HCT116 (cell line): ENCODE results near the gene CCDC177. TPM values are rescaled to one million over a fixed set of nuclear protein-coding genes. Genes with fewer than 3 reads are reported as not detected.

Experiments used
- ATAC-seq: fragments of 200-7000 bp; cut with Tn5 transposase; 2 replicates; pipeline ENCODE4 v1.9.1; 2020; ENCODE audit warnings: mild to moderate bottlenecking, moderate library complexity
- BruUV-seq: library from RNA; stranded (reverse); fragments of 400-500 nt; replicated peaks from 2 replicates; lab custom pipeline; 2021; lab: Mats Ljungman, UMichigan
- CTCF ChIA-PET: fragments of 300-600 bp; sonication (Branson Sonifier 250); formaldehyde crosslinking; loops from one replicate; lab custom pipeline; 2021; ENCODE audit warnings: antibody characterized with exemption; lab: Charles Lee
- POLR2A ChIA-PET: fragments of 300-600, 350-600 bp; sonication (Branson Sonifier 250); formaldehyde crosslinking; loops from one replicate; lab custom pipeline; 2021; ENCODE audit warnings: antibody characterized with exemption; lab: Charles Lee
- RAD21 ChIA-PET, 2 experiments: fragments of 300-600 bp; sonication (Branson Sonifier 250); formaldehyde crosslinking; loops; one replicate each; lab custom pipeline; 2023; ENCODE audit warnings: low total read pairs in 2 of 2; ENCODE audit not compliant: uncharacterized antibody in 2 of 2, unreplicated experiment in 2 of 2, low non-redundant PET in 1 of 2; lab: Charles Lee
- DNase-seq: peaks from one replicate; pipeline ENCODE4 v3.0.0-alpha.2; 2010; ENCODE audit warnings: low read depth, low spot score
- H2AFZ ChIP-seq: fragments of 200-600 bp; shearing (Covaris generic), sonication (generic); 2 replicates; pipeline ENCODE4 v1.6.1; 2017; ENCODE audit warnings: low read depth, mixed run types, mixed read lengths, antibody characterized with exemption, low read length; ENCODE audit not compliant: poor library complexity, severe bottlenecking
- H3K27ac ChIP-seq: 2 replicates; pipeline ENCODE4 v1.5.1; 2012; ENCODE audit warnings: low read depth, low read length
- H3K27me3 ChIP-seq: fragments of 200-600 bp; sonication (generic); 2 replicates; pipeline ENCODE4 v1.6.1; 2016; ENCODE audit warnings: mixed run types, low read length, mixed read lengths; ENCODE audit not compliant: insufficient read depth
- H3K36me3 ChIP-seq, 2 experiments: fragments of 200-500 bp in 1 of 2; fragments of 200-600 bp in 1 of 2; sonication (Bioruptor generic) in 1 of 2; sonication (generic) in 1 of 2; 2 replicates each; pipeline versions ENCODE4 v1.5.1 to v1.6.1; 2014 to 2016; ENCODE audit warnings: low read length in 2 of 2, inconsistent platforms in 1 of 2, mixed read lengths in 1 of 2, mixed run types in 1 of 2; ENCODE audit not compliant: insufficient read depth in 2 of 2, control insufficient read depth in 1 of 2
- H3K4me1 ChIP-seq, 2 experiments: fragments of 200-600 bp in 1 of 2; sonication (generic) in 1 of 2; 2 replicates each; pipeline versions ENCODE4 v1.5.1 to v1.6.1; 2012 to 2017; ENCODE audit warnings: low read length in 2 of 2, inconsistent platforms in 1 of 2, mild to moderate bottlenecking in 1 of 2, mixed read lengths in 1 of 2, mixed run types in 1 of 2, moderate library complexity in 1 of 2; ENCODE audit not compliant: insufficient read depth in 2 of 2, control insufficient read depth in 1 of 2
- H3K4me2 ChIP-seq: fragments of 200-600 bp; sonication (generic); 2 replicates; pipeline ENCODE4 v1.6.1; 2017; ENCODE audit warnings: mixed run types, low read length, mixed read lengths
- H3K4me3 ChIP-seq, 2 experiments: fragments of 200-600 bp in 1 of 2; sonication (generic) in 1 of 2; replicated peaks in 1 of 2; 2 replicates each; pipeline ENCODE4 v1.5.1; 2011 to 2016; ENCODE audit warnings: low read length in 2 of 2, control low read depth in 1 of 2, low read depth in 1 of 2, mild to moderate bottlenecking in 1 of 2, mixed read lengths in 1 of 2, mixed run types in 1 of 2
- H3K79me2 ChIP-seq: fragments of 200-600 bp; sonication (generic); 2 replicates; pipeline ENCODE4 v1.6.1; 2017; ENCODE audit warnings: mild to moderate bottlenecking, mixed run types, low read length, moderate library complexity, mixed read lengths; ENCODE audit not compliant: insufficient read depth
- H3K9ac ChIP-seq: fragments of 200-600 bp; sonication (generic); 2 replicates; pipeline ENCODE4 v1.6.1; 2016; ENCODE audit warnings: low read length, mixed read lengths
- H3K9me2 ChIP-seq: fragments of 200-600 bp; sonication (generic), shearing (Covaris generic); 2 replicates; pipeline ENCODE4 v1.6.1; 2017; ENCODE audit warnings: mixed run types, mild to moderate bottlenecking, moderate library complexity; ENCODE audit not compliant: insufficient read depth
- H3K9me3 ChIP-seq, 2 experiments: fragments of 200-500 bp in 1 of 2; fragments of 200-600 bp in 1 of 2; sonication (Bioruptor generic) in 1 of 2; sonication (generic) in 1 of 2; 2 replicates each; pipeline ENCODE4 v1.6.1; 2014 to 2017; ENCODE audit warnings: low read length in 2 of 2, mixed read lengths in 2 of 2, inconsistent platforms in 1 of 2, low read depth in 1 of 2, mild to moderate bottlenecking in 1 of 2, mixed run types in 1 of 2, moderate library complexity in 1 of 2; ENCODE audit not compliant: control insufficient read depth in 1 of 2, insufficient read depth in 1 of 2
- H4K20me1 ChIP-seq: fragments of 200-600 bp; sonication (generic), shearing (Covaris generic); 2 replicates; pipeline ENCODE4 v1.6.1; 2017; ENCODE audit warnings: mixed run types, mild to moderate bottlenecking, moderate library complexity; ENCODE audit not compliant: insufficient read depth
- CEBPB ChIP-seq: IDR thresholded peaks from 2 replicates; pipeline ENCODE4 v1.6.1; 2012; ENCODE audit warnings: low read depth
- EZH2phosphoT487 ChIP-seq: fragments of 200-600 bp; IDR thresholded peaks from 2 replicates; pipeline ENCODE4 v1.6.1; 2018; ENCODE audit warnings: antibody characterized with exemption, borderline replicate concordance
- JUND ChIP-seq: IDR thresholded peaks from 2 replicates; pipeline ENCODE4 v1.6.1; 2012
- POLR2A ChIP-seq: IDR thresholded peaks from 2 replicates; pipeline ENCODE4 v1.7.0; 2011; ENCODE audit warnings: borderline replicate concordance; ENCODE audit not compliant: insufficient read depth, insufficient read length; ENCODE audit errors: extremely low read depth
- POLR2AphosphoS5 ChIP-seq: IDR thresholded peaks from 2 replicates; pipeline ENCODE4 v1.6.1; 2011; ENCODE audit warnings: mild to moderate bottlenecking, low read depth, low read length, moderate library complexity
- RAD21 ChIP-seq: IDR thresholded peaks from 2 replicates; pipeline ENCODE4 v1.6.1; 2012; ENCODE audit warnings: low read depth, mild to moderate bottlenecking
- SIN3A ChIP-seq: IDR thresholded peaks from 2 replicates; pipeline ENCODE4 v1.6.1; 2012; ENCODE audit warnings: low read depth
- TCF7L2 ChIP-seq: IDR thresholded peaks from 2 replicates; pipeline ENCODE4 v1.7.0; 2011; ENCODE audit warnings: borderline replicate concordance, inconsistent platforms; ENCODE audit not compliant: insufficient read depth, insufficient read length; ENCODE audit errors: extremely low read depth
- ZNF274 ChIP-seq: fragments of 200-500 bp; sonication (Bioruptor generic); IDR thresholded peaks from 2 replicates; pipeline ENCODE4 v1.6.1; 2014; ENCODE audit warnings: mild to moderate bottlenecking, low read depth, low read length, inconsistent platforms
- intact Hi-C: fragments of 100-400 bp; cut with micrococcal nuclease; formaldehyde crosslinking; loops from 2 replicates; pipeline ENCODE4 v1.10.0; 2022
- total RNA-seq: library from RNA; stranded (reverse); gene quantifications from one replicate; pipeline ENCODE4 v1.2.1, GENCODE V29; 2021; ENCODE audit not compliant: unreplicated experiment

CCDC177 gene
- total RNA-seq, 1 experiment from 2014 or later = not detected

DNA sequence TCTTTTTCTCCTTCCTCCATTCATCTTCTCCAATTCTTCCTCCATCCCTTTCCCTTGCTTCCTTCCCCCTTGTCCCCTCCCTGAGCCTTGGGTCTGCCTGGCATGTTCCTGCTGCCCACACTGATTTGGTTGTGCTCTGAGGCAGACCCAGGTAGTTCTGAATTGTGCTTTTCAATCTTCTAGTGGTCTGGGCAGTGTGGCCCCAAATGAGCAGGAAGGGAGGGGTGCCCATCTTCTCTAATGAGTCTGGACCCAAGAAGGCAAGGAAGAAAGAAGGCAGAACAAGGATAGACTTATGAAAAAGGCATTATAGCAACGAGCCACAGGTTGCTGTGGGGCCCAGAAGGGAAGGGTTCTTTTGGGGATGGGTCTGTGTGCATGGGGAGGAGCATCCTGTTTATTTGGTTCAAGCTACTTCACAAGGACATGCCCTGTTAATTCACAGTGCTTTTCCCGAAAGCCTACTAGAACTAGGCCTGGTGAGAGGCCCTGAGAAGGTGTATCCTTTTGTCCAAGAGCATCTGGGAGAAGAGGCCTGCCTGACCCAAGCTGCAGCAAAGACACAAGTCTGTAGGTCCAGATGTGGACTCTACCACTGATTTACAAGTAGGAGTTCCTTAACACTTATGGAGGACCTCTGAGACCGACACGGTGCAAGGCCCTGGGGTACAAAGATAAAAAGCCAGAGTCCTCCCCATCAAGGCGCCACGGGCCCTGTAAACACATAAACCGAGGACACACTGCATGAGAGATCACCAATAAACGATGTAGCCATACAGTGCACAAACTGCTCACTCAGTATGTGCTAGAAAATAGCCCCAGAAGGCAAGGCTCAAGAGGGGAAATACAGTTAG, 35.6 kb upstream of the CCDC177 start:
- POLR2A ChIA-PET = no interaction called here

GRCh38 chr14:69606258-69607184, 31.9 kb upstream of the CCDC177 start:
- BruUV-seq = no TSS peak
- H3K4me2 ChIP-seq = no peak overlapping the region
- POLR2A ChIA-PET = no interaction called here
- H3K4me1 ChIP-seq = peaks cover 14 to 17% of the 10 kb centered on the region in 2 experiments
- H3K27ac ChIP-seq = no peak overlapping the region
- H3K9me2 ChIP-seq = no peaks in the 10 kb centered on the region
- H3K27me3 ChIP-seq = no peaks in the 10 kb centered on the region
- no peaks in the 10 kb centered on the region for H4K20me1 ChIP-seq
- no peaks in the 10 kb centered on the region for H3K79me2 ChIP-seq
- no peak for ATAC-seq
- no peaks in the 10 kb centered on the region for H3K36me3 ChIP-seq
- no peak for DNase-seq
- no peak overlapping the region for H3K4me3 ChIP-seq
- no peak overlapping the region for H3K9ac ChIP-seq
- intact Hi-C loops = no loop called here
- TF ChIP-seq CEBPB = no peak
- TF ChIP-seq POLR2A = no peak
- TF ChIP-seq EZH2phosphoT487 = no peak
- no peak for TF ChIP-seq ZNF274
- no peak for TF ChIP-seq TCF7L2
- no peak for TF ChIP-seq POLR2AphosphoS5
- H2AFZ ChIP-seq = no peak overlapping the region
- no peaks in the 10 kb centered on the region for H3K9me3 ChIP-seq
- RAD21 ChIA-PET = no interaction called here
- CTCF ChIA-PET = no interaction called here

More for the DNA sequence above, 35.6 kb upstream of the CCDC177 start:
- H3K9me2 ChIP-seq = no peaks in the 10 kb centered on the region
- H3K4me1 ChIP-seq = peaks cover 16 to 29% of the 10 kb centered on the region in 2 experiments
- CTCF ChIA-PET = interaction anchor here (1.1 kb wide), 1 partner anchor 22 kb away, joined by 3 read pairs; no protein-coding TSS in a partner anchor
- H3K79me2 ChIP-seq = no peaks in the 10 kb centered on the region; the same call in 1 of the 2 replicates
- H3K27ac ChIP-seq = peak overlapping the region; percentile 35
- peak overlapping the region; percentile 77 for H2AFZ ChIP-seq
- no TSS peak for BruUV-seq
- no peak for DNase-seq
- peak overlapping the region; percentile 57 to 61 for H3K4me3 ChIP-seq
- H3K9me3 ChIP-seq = no peaks in the 10 kb centered on the region
- peak overlapping the region; percentile 86 for H3K4me2 ChIP-seq
- peak overlapping the region; percentile 62 for H3K9ac ChIP-seq
- RAD21 ChIA-PET = interaction anchor here in 1 of 2 experiments (0.7 kb wide), 1 partner anchor 69 kb away, joined by 3 read pairs; no protein-coding TSS in a partner anchor
- no peaks in the 10 kb centered on the region for H3K36me3 ChIP-seq
- no peaks in the 10 kb centered on the region for H3K27me3 ChIP-seq
- TF ChIP-seq SIN3A = no peak
- no peak for TF ChIP-seq JUND
- no peak for TF ChIP-seq RAD21
- TF ChIP-seq POLR2A = no peak
- no peak for ATAC-seq
- intact Hi-C loops = no loop called here
- H4K20me1 ChIP-seq = no peaks in the 10 kb centered on the region
